Measurements from ENCODE around the gene BAZ2B. TPM values are rescaled to one million over a fixed set of nuclear protein-coding genes. Genes with fewer than 3 reads are reported as not detected.

BAZ2B gene
- total RNA-seq, 2 donors from 2014 or later: 40.2 to 47.1 TPM

- H3K36me3 ChIP-seq: peaks cover 17% of the 10 kb centered on the region
- H3K27ac ChIP-seq: no peak overlapping the region
- no peaks in the 10 kb centered on the region for H3K27me3 ChIP-seq
- no peak for TF ChIP-seq CTCF (IDR thresholded peaks at IDR 0.05)
- H3K4me1 ChIP-seq: no peaks in the 10 kb centered on the region
- no peaks in the 10 kb centered on the region for H3K9me3 ChIP-seq
- DNase-seq (ENCODE audit: low spot score): no peak
- H3K4me3 ChIP-seq: no peak overlapping the region
These were observed 183.7 kb downstream of the BAZ2B start for GRCh38 chr2:159432610-159433009.

GRCh38 chr2:159427048-159427447 lies 189.3 kb downstream of the BAZ2B start:
- no peak overlapping the region for H3K4me3 ChIP-seq
- no peaks in the 10 kb centered on the region for H3K27me3 ChIP-seq
- H3K9me3 ChIP-seq: peaks cover 0 to 8% of the 10 kb centered on the region in 2 donors
- no peaks in the 10 kb centered on the region for H3K4me1 ChIP-seq
- H3K27ac ChIP-seq: no peak overlapping the region
- peaks cover 21% of the 10 kb centered on the region for H3K36me3 ChIP-seq
- DNase-seq (ENCODE audit: low spot score): no peak
- TF ChIP-seq CTCF (IDR thresholded peaks at IDR 0.05): no peak

- no peak for DNase-seq (ENCODE audit: low spot score)
- no peak for TF ChIP-seq CTCF (IDR thresholded peaks at IDR 0.05)
- no peak overlapping the region for H3K27ac ChIP-seq
- H3K4me1 ChIP-seq: no peaks in the 10 kb centered on the region
- peaks cover 0 to 8% of the 10 kb centered on the region in 2 donors for H3K9me3 ChIP-seq
- no peaks in the 10 kb centered on the region for H3K27me3 ChIP-seq
- no peak overlapping the region for H3K4me3 ChIP-seq
- peaks cover 13% of the 10 kb centered on the region for H3K36me3 ChIP-seq
These were observed 196.9 kb downstream of the BAZ2B start for GRCh38 chr2:159419403-159419802.

- H3K27ac ChIP-seq: no peak overlapping the region
- no peaks in the 10 kb centered on the region for H3K4me1 ChIP-seq
- H3K36me3 ChIP-seq: peaks cover 9% of the 10 kb centered on the region
- DNase-seq (ENCODE audit: low spot score): no peak
- no peaks in the 10 kb centered on the region for H3K27me3 ChIP-seq
- no peak overlapping the region for H3K4me3 ChIP-seq
- H3K9me3 ChIP-seq: no peaks in the 10 kb centered on the region
- TF ChIP-seq CTCF (IDR thresholded peaks at IDR 0.05): no peak
These were observed 204.9 kb downstream of the BAZ2B start for GRCh38 chr2:159411460-159411859.

GRCh38 chr2:159410276-159410675 lies 206.1 kb downstream of the BAZ2B start:
- H3K4me1 ChIP-seq: no peaks in the 10 kb centered on the region
- DNase-seq (ENCODE audit: low spot score): no peak
- no peaks in the 10 kb centered on the region for H3K9me3 ChIP-seq
- H3K27me3 ChIP-seq: no peaks in the 10 kb centered on the region
- no peak for TF ChIP-seq CTCF (IDR thresholded peaks at IDR 0.05)
- H3K4me3 ChIP-seq: no peak overlapping the region
- H3K36me3 ChIP-seq: peaks cover 15% of the 10 kb centered on the region
- H3K27ac ChIP-seq: no peak overlapping the region

GRCh38 chr2:159409116-159409800 lies 207.1 kb downstream of the BAZ2B start:
- H3K4me3 ChIP-seq: no peak overlapping the region
- TF ChIP-seq CTCF (IDR thresholded peaks at IDR 0.05): no peak
- no peak overlapping the region for H3K27ac ChIP-seq
- peaks cover 15% of the 10 kb centered on the region for H3K36me3 ChIP-seq
- H3K4me1 ChIP-seq: no peaks in the 10 kb centered on the region
- no peaks in the 10 kb centered on the region for H3K27me3 ChIP-seq
- no peaks in the 10 kb centered on the region for H3K9me3 ChIP-seq
- no peak for DNase-seq (ENCODE audit: low spot score)
